ENCODE results near the gene OR1A1.
"Not testable (repeated sequence)": the region's sequence is repeated elsewhere in the genome, so short reads cannot be mapped to it uniquely, and the experiment has no call there.

Gene OR1A1

GRCh38 chr17:3207367-3207766 lies at the start of gene OR1A1:
Gene OR1A1, plus strand, starts transcription at chr17:3207667. Its CDS starts 7,954 bp downstream, at chr17:3215621.
- no peak for DNase-seq

GRCh38 chr17:3167574-3167973 lies 39.9 kb upstream of the OR1A1 start:
- DNase-seq: no peak

- DNase-seq: no peak
Measured at GRCh38 chr17:3189961-3190360, 17.5 kb upstream of the OR1A1 start.

- no peak for DNase-seq
Measured at GRCh38 chr17:3197219-3197618, 10.2 kb upstream of the OR1A1 start, which contains the start of gene OR1A2. Gene OR1A2, plus strand, starts transcription at chr17:3197519. Its CDS starts 0 bp downstream, at chr17:3197519.

GRCh38 chr17:3208484-3208883 lies 1.0 kb downstream of the OR1A1 start:
- no peak for DNase-seq

- no peak for DNase-seq
Measured at GRCh38 chr17:3213001-3213400, 5.5 kb downstream of the OR1A1 start.

GRCh38 chr17:3213587-3213986 lies 6.1 kb downstream of the OR1A1 start:
- no peak for DNase-seq

GRCh38 chr17:3219978-3220377 lies 12.5 kb downstream of the OR1A1 start:
- DNase-seq: not testable (repeated sequence)

- no peak for DNase-seq
Measured at GRCh38 chr17:3221850-3222249, 14.4 kb downstream of the OR1A1 start.

GRCh38 chr17:3222505-3222904 lies 15.0 kb downstream of the OR1A1 start:
- DNase-seq: no peak

GRCh38 chr17:3224721-3225352 lies 17.4 kb downstream of the OR1A1 start:
- DNase-seq: not testable (repeated sequence)

GRCh38 chr17:3232300-3232699 lies 24.8 kb downstream of the OR1A1 start:
- not testable (repeated sequence) for DNase-seq

- DNase-seq: not testable (repeated sequence)
Measured at GRCh38 chr17:3238685-3239084, 31.2 kb downstream of the OR1A1 start.

- DNase-seq: not testable (repeated sequence)
Measured at GRCh38 chr17:3241044-3241443, 33.6 kb downstream of the OR1A1 start.

- not testable (repeated sequence) for DNase-seq
Measured at GRCh38 chr17:3244841-3245240, 37.4 kb downstream of the OR1A1 start.

- DNase-seq: not testable (repeated sequence)
Measured at GRCh38 chr17:3249013-3249412, 41.5 kb downstream of the OR1A1 start.

- no peak for DNase-seq
Measured at GRCh38 chr17:3256575-3256974, 49.1 kb downstream of the OR1A1 start.

- DNase-seq: no peak
Measured at GRCh38 chr17:3260163-3260562, 52.7 kb downstream of the OR1A1 start.

GRCh38 chr17:3260600-3260999 lies 53.1 kb downstream of the OR1A1 start:
- DNase-seq: no peak
